OCI-M2 (cell line): ENCODE results near the gene BSG.

Source experiments
- DNase-seq: peaks from one replicate; lab custom pipeline; 2025; ENCODE audit not compliant: unreplicated experiment; lab: John Stamatoyannopoulos, UW

BSG gene

GRCh38 chr19:570937-571565 is 1.3 kb upstream of the BSG start:
- no peak for DNase-seq

GRCh38 chr19:571566-571974 is 826 bp upstream of the BSG start:
- no peak for DNase-seq

- no peak for DNase-seq
Measured at GRCh38 chr19:572743-573518, 535 bp downstream of the BSG start.

- no peak for DNase-seq
Measured at GRCh38 chr19:573519-573825, 1.1 kb downstream of the BSG start.

GRCh38 chr19:574658-575526 is 2.5 kb downstream of the BSG start:
- DNase-seq = peak; percentile 77

GRCh38 chr19:575527-576506 is 3.4 kb downstream of the BSG start:
- DNase-seq = no peak

GRCh38 chr19:576768-577438 is 4.5 kb downstream of the BSG start:
- DNase-seq = no peak

- no peak for DNase-seq
Measured at GRCh38 chr19:577439-578392, 5.3 kb downstream of the BSG start.

GRCh38 chr19:579111-579841 is 6.9 kb downstream of the BSG start:
- DNase-seq = no peak

- no peak for DNase-seq
Measured at GRCh38 chr19:579842-580155, 7.4 kb downstream of the BSG start.

GRCh38 chr19:580274-580835 is 8.0 kb downstream of the BSG start:
- no peak for DNase-seq

- DNase-seq = no peak
Measured at GRCh38 chr19:581399-582111, 9.2 kb downstream of the BSG start.

- DNase-seq = no peak
Measured at GRCh38 chr19:582497-583197, 10.3 kb downstream of the BSG start.

- no peak for DNase-seq
Measured at GRCh38 chr19:583198-583967, 11.0 kb downstream of the BSG start.

- no peak for DNase-seq
Measured at GRCh38 chr19:583968-584239, 11.5 kb downstream of the BSG start.

- DNase-seq = no peak
Measured at GRCh38 chr19:584240-585001, 12.0 kb downstream of the BSG start.
